Central memory CD4-positive, alpha-beta T cell (primary cell): ENCODE results near the gene RCBTB2.

Source experiments
- DNase-seq: peaks from one replicate; pipeline ENCODE4 v3.0.0; 2022

RCBTB2 gene

DNA sequence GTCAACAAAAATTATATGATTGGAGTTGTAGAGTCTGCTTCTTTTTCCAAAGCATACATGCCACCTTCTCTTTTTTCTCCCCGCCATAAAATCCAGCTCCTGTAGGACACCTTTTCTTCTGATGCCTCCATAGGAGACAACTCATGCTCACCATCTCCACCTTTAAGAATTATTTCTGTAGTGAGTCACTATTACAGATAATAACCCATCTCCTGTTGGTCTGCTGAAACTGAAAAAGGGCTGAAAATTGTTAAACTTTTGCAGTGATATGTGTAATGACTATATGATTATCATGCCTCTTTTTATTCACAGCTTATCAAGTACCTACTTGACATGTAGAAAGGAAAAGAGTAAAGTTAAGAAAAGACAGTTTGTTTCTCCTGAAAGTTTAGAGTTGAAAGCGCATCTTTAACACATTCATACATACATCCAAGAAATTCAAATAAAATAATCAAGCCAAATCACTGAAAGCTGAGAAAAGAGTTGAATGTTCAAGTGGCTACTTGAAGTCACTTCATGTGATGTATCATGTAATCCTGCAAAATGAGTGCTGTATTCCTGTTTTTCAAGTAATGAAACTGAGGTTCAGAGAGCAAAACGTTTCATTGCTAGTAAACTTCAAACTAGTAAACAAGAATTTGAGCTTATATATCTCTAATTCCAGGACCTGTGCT, 84.5 kb downstream of the RCBTB2 start:
- DNase-seq, result no peak

DNA sequence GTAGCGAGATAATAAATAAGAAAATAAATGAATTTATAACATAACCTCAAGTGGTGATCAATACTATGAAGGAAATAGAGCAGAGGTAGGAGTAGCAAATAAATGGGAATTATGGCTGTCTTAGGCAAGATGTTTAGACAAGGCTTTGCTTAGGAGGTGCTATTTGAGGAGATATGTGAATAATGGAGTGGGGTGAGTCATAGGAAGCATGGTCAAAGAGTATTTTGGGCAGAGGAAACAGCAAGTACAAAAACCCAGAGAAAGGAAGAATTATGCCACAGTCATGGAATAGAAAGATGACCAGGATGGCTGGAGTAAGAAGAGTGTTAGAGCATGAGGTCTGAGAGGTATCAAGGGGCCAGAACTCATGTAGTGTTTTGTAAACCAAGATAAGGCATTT, 86.4 kb downstream of the RCBTB2 start:
- DNase-seq, result no peak

DNA sequence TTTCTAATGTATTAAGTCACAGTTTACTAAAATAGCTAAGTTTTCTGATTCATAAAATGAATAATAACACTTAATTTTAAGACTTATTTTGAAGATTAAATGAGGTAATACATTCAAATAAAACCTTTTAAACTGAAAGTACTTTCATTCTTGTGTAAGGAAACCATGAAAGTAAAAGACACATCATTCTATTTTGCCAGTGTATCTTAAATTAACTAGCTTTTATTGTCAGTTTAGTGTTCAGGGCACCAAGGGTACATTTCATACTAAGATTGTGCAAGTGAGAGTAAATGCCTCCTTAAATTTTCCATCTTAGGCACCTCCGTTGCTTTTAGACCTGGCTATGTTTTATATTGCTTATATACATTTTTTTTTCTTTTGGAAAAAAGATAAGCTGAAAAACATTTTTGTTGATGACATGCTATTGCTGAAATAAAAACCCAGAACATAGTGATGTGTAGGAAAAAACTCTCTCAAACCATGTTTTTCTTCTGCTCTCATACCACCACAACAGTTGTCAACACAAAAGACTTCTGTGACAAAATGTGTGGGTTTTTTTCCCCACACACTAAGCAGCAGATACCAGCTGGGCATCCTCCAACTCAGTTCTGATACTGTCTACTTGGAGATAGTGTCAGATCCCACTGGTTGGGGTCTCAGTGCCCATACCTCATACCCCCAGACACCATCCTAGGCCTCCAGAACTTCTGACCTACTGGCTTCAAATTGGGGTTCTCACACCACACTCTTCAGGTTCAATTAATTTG, 89.3 kb downstream of the RCBTB2 start:
- no peak for DNase-seq
